IMR-90 (cell line): ENCODE results near the gene THSD8.

Experiments used
- CEBPB ChIP-seq: IDR thresholded peaks from 2 replicates; pipeline ENCODE4 v1.6.1; 2012; ENCODE audit warnings: low read depth, low read length, improper control_type of control experiment
- MAZ ChIP-seq: IDR thresholded peaks from 2 replicates; pipeline ENCODE4 v1.6.1; 2012; ENCODE audit warnings: low read depth, mild to moderate bottlenecking, low read length, improper control_type of control experiment, moderate library complexity, borderline replicate concordance
- MXI1 ChIP-seq: IDR thresholded peaks from 2 replicates; pipeline ENCODE4 v1.6.1; 2012; ENCODE audit warnings: low read depth, mild to moderate bottlenecking, low read length, moderate library complexity, borderline replicate concordance
- POLR2A ChIP-seq: IDR thresholded peaks from 2 replicates; pipeline ENCODE4 v1.6.1; 2012; ENCODE audit warnings: mild to moderate bottlenecking, low read depth, low read length
- RCOR1 ChIP-seq: IDR thresholded peaks from 2 replicates; pipeline ENCODE4 v1.6.1; 2012; ENCODE audit warnings: mild to moderate bottlenecking, low read length, improper control_type of control experiment; ENCODE audit not compliant: insufficient replicate concordance
- RFX5 ChIP-seq: IDR thresholded peaks from 2 replicates; pipeline ENCODE4 v1.8.0; 2012; ENCODE audit warnings: low read depth, mild to moderate bottlenecking, low read length, moderate library complexity
- SMC3 ChIP-seq: fragments of 150-350 bp; IDR thresholded peaks from 2 replicates; pipeline ENCODE4 v1.6.1; 2016; ENCODE audit warnings: low read depth, mild to moderate bottlenecking, antibody characterized with exemption, low read length, moderate library complexity
- TF ChIP-seq, protein P1 (sequence below): conservative IDR thresholded peaks from 2 replicates; pipeline ENCODE4 v1.5.1; 2012; ENCODE audit warnings: mild to moderate bottlenecking, low read depth, low read length, improper control_type of control experiment
- TF ChIP-seq, protein P2 (sequence below): fragments of 150-350 bp; IDR thresholded peaks from 2 replicates; pipeline ENCODE4 v1.6.1; 2017; ENCODE audit warnings: mild to moderate bottlenecking, antibody characterized with exemption, low read length, low read depth

DNA sequence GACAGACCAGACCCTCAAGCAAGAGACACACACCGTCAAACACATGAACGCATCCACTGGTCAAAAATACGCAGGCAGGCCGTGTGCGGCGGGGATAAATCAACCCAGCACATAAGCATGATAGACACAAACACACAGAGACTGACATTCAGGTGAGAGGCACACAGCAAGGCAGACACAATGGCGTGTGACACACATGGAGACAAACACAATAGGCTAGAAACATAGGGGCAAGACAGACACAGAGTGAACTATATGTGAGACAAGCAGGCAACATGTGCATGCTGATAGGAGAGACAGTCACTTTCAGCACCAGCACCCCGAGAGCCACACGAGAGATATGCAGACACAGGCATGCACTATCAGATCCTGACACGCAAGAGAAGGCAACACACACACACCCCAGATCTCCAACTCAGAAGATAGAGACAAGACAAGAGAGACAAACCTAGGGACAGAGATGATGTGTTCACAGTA is 17.4 kb upstream of the THSD8 start:
- TF ChIP-seq, protein P1, sequence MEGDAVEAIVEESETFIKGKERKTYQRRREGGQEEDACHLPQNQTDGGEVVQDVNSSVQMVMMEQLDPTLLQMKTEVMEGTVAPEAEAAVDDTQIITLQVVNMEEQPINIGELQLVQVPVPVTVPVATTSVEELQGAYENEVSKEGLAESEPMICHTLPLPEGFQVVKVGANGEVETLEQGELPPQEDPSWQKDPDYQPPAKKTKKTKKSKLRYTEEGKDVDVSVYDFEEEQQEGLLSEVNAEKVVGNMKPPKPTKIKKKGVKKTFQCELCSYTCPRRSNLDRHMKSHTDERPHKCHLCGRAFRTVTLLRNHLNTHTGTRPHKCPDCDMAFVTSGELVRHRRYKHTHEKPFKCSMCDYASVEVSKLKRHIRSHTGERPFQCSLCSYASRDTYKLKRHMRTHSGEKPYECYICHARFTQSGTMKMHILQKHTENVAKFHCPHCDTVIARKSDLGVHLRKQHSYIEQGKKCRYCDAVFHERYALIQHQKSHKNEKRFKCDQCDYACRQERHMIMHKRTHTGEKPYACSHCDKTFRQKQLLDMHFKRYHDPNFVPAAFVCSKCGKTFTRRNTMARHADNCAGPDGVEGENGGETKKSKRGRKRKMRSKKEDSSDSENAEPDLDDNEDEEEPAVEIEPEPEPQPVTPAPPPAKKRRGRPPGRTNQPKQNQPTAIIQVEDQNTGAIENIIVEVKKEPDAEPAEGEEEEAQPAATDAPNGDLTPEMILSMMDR: no peak
- TF ChIP-seq POLR2A (no peak), MXI1 (no peak; the same call in 1 of the 2 replicates), SMC3 (no peak), MAZ (no peak), CEBPB (no peak), RFX5 (no peak), RCOR1 (no peak)
- TF ChIP-seq, protein P2, sequence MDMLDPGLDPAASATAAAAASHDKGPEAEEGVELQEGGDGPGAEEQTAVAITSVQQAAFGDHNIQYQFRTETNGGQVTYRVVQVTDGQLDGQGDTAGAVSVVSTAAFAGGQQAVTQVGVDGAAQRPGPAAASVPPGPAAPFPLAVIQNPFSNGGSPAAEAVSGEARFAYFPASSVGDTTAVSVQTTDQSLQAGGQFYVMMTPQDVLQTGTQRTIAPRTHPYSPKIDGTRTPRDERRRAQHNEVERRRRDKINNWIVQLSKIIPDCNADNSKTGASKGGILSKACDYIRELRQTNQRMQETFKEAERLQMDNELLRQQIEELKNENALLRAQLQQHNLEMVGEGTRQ: no peak
